PC-3 (cell line): ENCODE results near the gene CA10. TPM values are rescaled to one million over a fixed set of nuclear protein-coding genes. Genes with fewer than 3 reads are reported as not detected.

Experiments used
- ATAC-seq: fragments of 200-7000 bp; cut with Tn5 transposase; 2 replicates; pipeline ENCODE4 v1.9.1; 2020; ENCODE audit warnings: mild to moderate bottlenecking, moderate library complexity
- BruUV-seq: library from RNA; stranded (reverse); fragments of 400-500 nt; replicated peaks from 2 replicates; lab custom pipeline; 2021; lab: Mats Ljungman, UMichigan
- CTCF ChIA-PET: fragments of 300-600 bp; sonication (Branson Sonifier 250); formaldehyde crosslinking; loops from one replicate; lab custom pipeline; 2022; ENCODE audit warnings: antibody characterized with exemption; lab: Charles Lee
- POLR2A ChIA-PET: fragments of 300-600 bp; sonication (Branson Sonifier 250); formaldehyde crosslinking; loops from one replicate; lab custom pipeline; 2022; ENCODE audit warnings: antibody characterized with exemption; ENCODE audit not compliant: unreplicated experiment; lab: Charles Lee
- DNase-seq: peaks from one replicate; pipeline ENCODE4 v3.0.0-alpha.2; 2015
- H2AFZ ChIP-seq: fragments of 300-600 bp; sonication (generic); 2 replicates; pipeline ENCODE4 v1.6.0; 2016; ENCODE audit warnings: antibody characterized with exemption, low read length
- H3F3A ChIP-seq: fragments of 300-600 bp; sonication (generic); one replicate; pipeline ENCODE4 v1.6.0; 2017; ENCODE audit warnings: antibody characterized with exemption, low read length, control low read depth, mild to moderate bottlenecking; ENCODE audit not compliant: unreplicated experiment
- H3K27ac ChIP-seq: fragments of 300-600 bp; sonication (generic); 2 replicates; pipeline ENCODE4 v1.5.1; 2016; ENCODE audit warnings: mild to moderate bottlenecking, low read length
- H3K27me3 ChIP-seq: fragments of 300-600 bp; sonication (generic); 2 replicates; pipeline ENCODE4 v1.6.1; 2016; ENCODE audit warnings: low read length, mixed read lengths
- H3K36me3 ChIP-seq: fragments of 300-600 bp; sonication (generic); 2 replicates; pipeline ENCODE4 v1.6.1; 2016; ENCODE audit warnings: low read depth, mixed run types, low read length, mixed read lengths
- H3K4me1 ChIP-seq: fragments of 300-600 bp; sonication (generic); 2 replicates; pipeline ENCODE4 v1.5.1; 2016; ENCODE audit warnings: low read length; ENCODE audit not compliant: insufficient read depth
- H3K4me2 ChIP-seq: fragments of 300-600 bp; sonication (generic); 2 replicates; pipeline ENCODE4 v1.6.0; 2016; ENCODE audit warnings: low read length
- H3K4me3 ChIP-seq: fragments of 300-600 bp; sonication (generic); 2 replicates; pipeline ENCODE4 v1.5.1; 2016; ENCODE audit warnings: mild to moderate bottlenecking, low read length, mixed read lengths
- H3K79me2 ChIP-seq: fragments of 300-600 bp; sonication (generic); 2 replicates; pipeline ENCODE4 v1.6.1; 2017; ENCODE audit warnings: low read length, mixed read lengths
- H3K9ac ChIP-seq: fragments of 300-600 bp; sonication (generic); 2 replicates; pipeline ENCODE4 v1.6.0; 2016; ENCODE audit warnings: mild to moderate bottlenecking, low read length
- H3K9me2 ChIP-seq: fragments of 300-600 bp; sonication (generic); replicated peaks from 2 replicates; pipeline ENCODE4 v1.6.1; 2016; ENCODE audit warnings: mixed run types, low read length, mixed read lengths
- H3K9me3 ChIP-seq: fragments of 300-600 bp; sonication (generic); 2 replicates; pipeline ENCODE4 v1.6.1; 2016; ENCODE audit warnings: low read length, mixed read lengths
- H4K20me1 ChIP-seq: fragments of 300-600 bp; sonication (generic); 2 replicates; pipeline ENCODE4 v1.6.1; 2016; ENCODE audit warnings: low read length, mixed read lengths
- EZH2 ChIP-seq: fragments of 300-600 bp; sonication (generic); IDR thresholded peaks from one replicate; pipeline ENCODE4 v1.6.1; 2017; ENCODE audit warnings: antibody characterized with exemption, mild to moderate bottlenecking, low read length; ENCODE audit not compliant: unreplicated experiment
- EZH2phosphoT487 ChIP-seq: fragments of 300-600 bp; sonication (generic); IDR thresholded peaks from 2 replicates; pipeline ENCODE4 v1.6.1; 2018; ENCODE audit warnings: mild to moderate bottlenecking, antibody characterized with exemption, low read length, borderline replicate concordance
- intact Hi-C: fragments of 100-400 bp; cut with micrococcal nuclease; formaldehyde crosslinking; loops from 2 replicates; pipeline ENCODE4 v1.9.0; 2023
- total RNA-seq: library from RNA; depleted of rRNA; stranded (reverse); fragments of >200 nt; gene quantifications from 2 replicates; pipeline ENCODE4 v1.2.3, GENCODE V29; 2014
- TF ChIP-seq, protein P1 (sequence below): fragments of 300-600 bp; sonication (generic); conservative IDR thresholded peaks from 2 replicates; pipeline ENCODE4 v1.5.1; 2017; ENCODE audit warnings: antibody characterized with exemption, low read depth, mild to moderate bottlenecking, low read length

The CA10 gene
- total RNA-seq, 1 experiment from 2014 or later: not detected

- Histone ChIP-seq H3K4me2 (peak overlapping the region; percentile 34; the same call in 1 of the 2 replicates), H3K4me1 (peaks cover 42% of the 10 kb centered on the region), H3F3A (peaks cover 7% of the 10 kb centered on the region), H3K27me3 (no peaks in the 10 kb centered on the region), H3K79me2 (no peaks in the 10 kb centered on the region), H3K9me2 (no peaks in the 10 kb centered on the region), H4K20me1 (no peaks in the 10 kb centered on the region), H2AFZ (no peak overlapping the region), H3K9me3 (no peaks in the 10 kb centered on the region), H3K9ac (no peak overlapping the region), H3K4me3 (no peak overlapping the region), H3K36me3 (no peaks in the 10 kb centered on the region), H3K27ac (peak overlapping the region; percentile 79)
- ATAC-seq (no peak), DNase-seq (peak; percentile 72)
- POLR2A ChIA-PET: no interaction called here
- CTCF ChIA-PET: no interaction called here
- no TSS peak for BruUV-seq
- intact Hi-C loops: no loop called here
- TF ChIP-seq, protein P1, sequence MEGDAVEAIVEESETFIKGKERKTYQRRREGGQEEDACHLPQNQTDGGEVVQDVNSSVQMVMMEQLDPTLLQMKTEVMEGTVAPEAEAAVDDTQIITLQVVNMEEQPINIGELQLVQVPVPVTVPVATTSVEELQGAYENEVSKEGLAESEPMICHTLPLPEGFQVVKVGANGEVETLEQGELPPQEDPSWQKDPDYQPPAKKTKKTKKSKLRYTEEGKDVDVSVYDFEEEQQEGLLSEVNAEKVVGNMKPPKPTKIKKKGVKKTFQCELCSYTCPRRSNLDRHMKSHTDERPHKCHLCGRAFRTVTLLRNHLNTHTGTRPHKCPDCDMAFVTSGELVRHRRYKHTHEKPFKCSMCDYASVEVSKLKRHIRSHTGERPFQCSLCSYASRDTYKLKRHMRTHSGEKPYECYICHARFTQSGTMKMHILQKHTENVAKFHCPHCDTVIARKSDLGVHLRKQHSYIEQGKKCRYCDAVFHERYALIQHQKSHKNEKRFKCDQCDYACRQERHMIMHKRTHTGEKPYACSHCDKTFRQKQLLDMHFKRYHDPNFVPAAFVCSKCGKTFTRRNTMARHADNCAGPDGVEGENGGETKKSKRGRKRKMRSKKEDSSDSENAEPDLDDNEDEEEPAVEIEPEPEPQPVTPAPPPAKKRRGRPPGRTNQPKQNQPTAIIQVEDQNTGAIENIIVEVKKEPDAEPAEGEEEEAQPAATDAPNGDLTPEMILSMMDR: no peak
- TF ChIP-seq EZH2phosphoT487 (no peak), EZH2 (no peak)
These were observed 11.1 kb downstream of the CA10 start for GRCh38 chr17:52147431-52147830.

- ChIA-PET CTCF (no interaction called here), POLR2A (no interaction called here)
- Histone ChIP-seq H3F3A (peaks cover 7% of the 10 kb centered on the region), H3K4me3 (no peak overlapping the region), H3K9me2 (no peaks in the 10 kb centered on the region), H2AFZ (no peak overlapping the region), H4K20me1 (no peaks in the 10 kb centered on the region), H3K27ac (no peak overlapping the region; the same call in 1 of the 2 replicates), H3K9ac (no peak overlapping the region), H3K4me1 (peaks cover 42% of the 10 kb centered on the region), H3K27me3 (no peaks in the 10 kb centered on the region), H3K79me2 (no peaks in the 10 kb centered on the region), H3K4me2 (peak overlapping the region; percentile 34), H3K9me3 (no peaks in the 10 kb centered on the region), H3K36me3 (no peaks in the 10 kb centered on the region)
- no TSS peak for BruUV-seq
- TF ChIP-seq EZH2: no peak
- TF ChIP-seq, protein P1: no peak
- no peak for TF ChIP-seq EZH2phosphoT487
- no peak for ATAC-seq
- intact Hi-C loops: no loop called here
- peak; percentile 87 for DNase-seq
These were observed 13.0 kb downstream of the CA10 start for GRCh38 chr17:52145476-52145875.

DNA sequence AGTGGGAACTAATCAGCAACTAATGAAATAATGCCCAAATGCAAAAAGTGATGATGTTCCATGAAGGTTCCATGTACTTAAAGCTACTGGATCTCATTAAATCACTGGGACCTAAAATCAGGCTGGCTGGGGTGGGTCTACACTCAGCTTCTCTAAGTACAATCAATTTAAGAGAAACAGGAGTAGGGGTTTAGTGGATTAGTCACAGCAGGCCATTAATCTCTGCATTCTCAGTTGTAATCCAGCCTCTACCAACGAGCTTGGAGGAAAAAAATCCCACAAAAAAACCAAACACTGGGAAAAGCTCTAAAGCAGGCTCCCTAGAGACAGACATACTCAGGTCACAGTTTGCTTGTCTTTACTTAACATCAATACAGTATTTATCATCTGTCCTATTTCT, 15.0 kb downstream of the CA10 start:
- H3K36me3 ChIP-seq: no peaks in the 10 kb centered on the region
- no peaks in the 10 kb centered on the region for H3K9me2 ChIP-seq
- ATAC-seq (no peak), DNase-seq (no peak)
- H3K4me3 ChIP-seq: no peak overlapping the region
- H3K79me2 ChIP-seq: no peaks in the 10 kb centered on the region
- H3K4me1 ChIP-seq: peaks cover 32% of the 10 kb centered on the region
- no peak overlapping the region for H3K27ac ChIP-seq
- no peaks in the 10 kb centered on the region for H3K9me3 ChIP-seq
- H3K4me2 ChIP-seq: no peak overlapping the region
- ChIA-PET CTCF (no interaction called here), POLR2A (no interaction called here)
- no TSS peak for BruUV-seq
- H3K9ac ChIP-seq: no peak overlapping the region
- peaks cover 7% of the 10 kb centered on the region for H3F3A ChIP-seq
- intact Hi-C loops: no loop called here
- H3K27me3 ChIP-seq: no peaks in the 10 kb centered on the region
- TF ChIP-seq, protein P1: no peak
- no peak for TF ChIP-seq EZH2phosphoT487
- no peak for TF ChIP-seq EZH2
- no peaks in the 10 kb centered on the region for H4K20me1 ChIP-seq
- H2AFZ ChIP-seq: no peak overlapping the region
